Globus pallidus (tissue), 1 donor: Measurements from ENCODE around the gene BCORL1.

Source experiments
- DNase-seq: peaks from one replicate; pipeline ENCODE4 v3.0.0-alpha.2; 2015; ENCODE audit warnings: low spot score

The BCORL1 gene

GRCh38 chrX:130094696-130095095 is 112.3 kb downstream of the BCORL1 start:
- DNase-seq: no peak

- DNase-seq: no peak
These were observed 113.0 kb downstream of the BCORL1 start for GRCh38 chrX:130095249-130096030.

- DNase-seq: no peak
These were observed 115.2 kb downstream of the BCORL1 start for GRCh38 chrX:130097507-130098209.

- DNase-seq: no peak
These were observed 115.7 kb downstream of the BCORL1 start for GRCh38 chrX:130098210-130098552.

- DNase-seq: no peak
These were observed 117.7 kb downstream of the BCORL1 start for GRCh38 chrX:130100180-130100579.

GRCh38 chrX:130103605-130104004 is 121.2 kb downstream of the BCORL1 start:
- DNase-seq: no peak

GRCh38 chrX:130105244-130105643 is 122.8 kb downstream of the BCORL1 start:
- DNase-seq: no peak

- no peak for DNase-seq
These were observed 123.6 kb downstream of the BCORL1 start for GRCh38 chrX:130106071-130106470.
